Measurements from ENCODE around the gene MYO5C.

MYO5C gene

GRCh38 chr15:52208306-52208946, 87.2 kb downstream of the MYO5C start:
- Mint-ChIP-seq H3K4me1 (ENCODE audit: low read depth) (peaks cover 9% of the 10 kb centered on the region), H3K4me3 (no peak overlapping the region), H3K36me3 (ENCODE audit: low read depth) (no peaks in the 10 kb centered on the region), H3K27me3 (ENCODE audit: low read depth) (no peaks in the 10 kb centered on the region), H3K9me3 (no peaks in the 10 kb centered on the region), H3K27ac (no peak overlapping the region)
- peak; percentile 61 for DNase-seq (ENCODE audit: low spot score)

GRCh38 chr15:52207191-52207590, 88.4 kb downstream of the MYO5C start:
- Mint-ChIP-seq H3K36me3 (ENCODE audit: low read depth) (no peaks in the 10 kb centered on the region), H3K4me1 (ENCODE audit: low read depth) (peaks cover 8% of the 10 kb centered on the region), H3K27ac (no peak overlapping the region), H3K27me3 (ENCODE audit: low read depth) (no peaks in the 10 kb centered on the region), H3K4me3 (no peak overlapping the region), H3K9me3 (no peaks in the 10 kb centered on the region)
- no peak for DNase-seq (ENCODE audit: low spot score)

GRCh38 chr15:52206446-52206845, 89.2 kb downstream of the MYO5C start:
- Mint-ChIP-seq H3K4me1 (ENCODE audit: low read depth) (peaks cover 8% of the 10 kb centered on the region), H3K9me3 (no peaks in the 10 kb centered on the region), H3K4me3 (no peak overlapping the region), H3K27ac (no peak overlapping the region), H3K36me3 (ENCODE audit: low read depth) (no peaks in the 10 kb centered on the region), H3K27me3 (ENCODE audit: low read depth) (no peaks in the 10 kb centered on the region)
- DNase-seq (ENCODE audit: low spot score) = no peak

GRCh38 chr15:52204657-52205056, 90.9 kb downstream of the MYO5C start:
- Mint-ChIP-seq H3K36me3 (ENCODE audit: low read depth) (no peaks in the 10 kb centered on the region), H3K4me3 (no peak overlapping the region)

GRCh38 chr15:52200831-52201365, 94.7 kb downstream of the MYO5C start:
- no peaks in the 10 kb centered on the region for H3K36me3 Mint-ChIP-seq (ENCODE audit: low read depth)
- DNase-seq (ENCODE audit: low spot score) = no peak
- no peaks in the 10 kb centered on the region for H3K4me1 Mint-ChIP-seq (ENCODE audit: low read depth)
- H3K4me3 Mint-ChIP-seq = no peak overlapping the region
- no peak overlapping the region for H3K27ac Mint-ChIP-seq
- no peaks in the 10 kb centered on the region for H3K9me3 Mint-ChIP-seq
- peaks cover 6% of the 10 kb centered on the region for H3K27me3 Mint-ChIP-seq (ENCODE audit: low read depth)

More at GRCh38 chr15:52204657-52205056, 90.9 kb downstream of the MYO5C start:
- H3K27me3 Mint-ChIP-seq (ENCODE audit: low read depth) = peaks cover 6% of the 10 kb centered on the region
- peaks cover 8% of the 10 kb centered on the region for H3K4me1 Mint-ChIP-seq (ENCODE audit: low read depth)
- no peaks in the 10 kb centered on the region for H3K9me3 Mint-ChIP-seq
- no peak for DNase-seq (ENCODE audit: low spot score)
- no peak overlapping the region for H3K27ac Mint-ChIP-seq

- DNase-seq (ENCODE audit: low spot score) = no peak
These were observed 96.3 kb downstream of the MYO5C start for GRCh38 chr15:52199271-52199670.

GRCh38 chr15:52196891-52197290, 98.7 kb downstream of the MYO5C start:
- Mint-ChIP-seq H3K9me3 (no peaks in the 10 kb centered on the region), H3K4me3 (no peak overlapping the region)

More at GRCh38 chr15:52199271-52199670, 96.3 kb downstream of the MYO5C start:
- Mint-ChIP-seq H3K27me3 (ENCODE audit: low read depth) (peaks cover 6% of the 10 kb centered on the region), H3K4me1 (ENCODE audit: low read depth) (no peaks in the 10 kb centered on the region), H3K36me3 (ENCODE audit: low read depth) (no peaks in the 10 kb centered on the region), H3K27ac (no peak overlapping the region), H3K4me3 (no peak overlapping the region), H3K9me3 (no peaks in the 10 kb centered on the region)

GRCh38 chr15:52193791-52194190, 101.8 kb downstream of the MYO5C start:
- H3K27me3 Mint-ChIP-seq (ENCODE audit: low read depth) = peaks cover 2% of the 10 kb centered on the region
- H3K4me1 Mint-ChIP-seq (ENCODE audit: low read depth) = no peaks in the 10 kb centered on the region
- no peaks in the 10 kb centered on the region for H3K36me3 Mint-ChIP-seq (ENCODE audit: low read depth)
- H3K9me3 Mint-ChIP-seq = no peaks in the 10 kb centered on the region
- H3K27ac Mint-ChIP-seq = no peak overlapping the region
- H3K4me3 Mint-ChIP-seq = no peak overlapping the region
- no peak for DNase-seq (ENCODE audit: low spot score)

More at GRCh38 chr15:52196891-52197290, 98.7 kb downstream of the MYO5C start:
- DNase-seq (ENCODE audit: low spot score) = no peak
- Mint-ChIP-seq H3K27me3 (ENCODE audit: low read depth) (peaks cover 8% of the 10 kb centered on the region), H3K4me1 (ENCODE audit: low read depth) (no peaks in the 10 kb centered on the region), H3K27ac (no peak overlapping the region), H3K36me3 (ENCODE audit: low read depth) (no peaks in the 10 kb centered on the region)

- DNase-seq (ENCODE audit: low spot score) = no peak
- H3K27ac Mint-ChIP-seq = no peak overlapping the region
- H3K36me3 Mint-ChIP-seq (ENCODE audit: low read depth) = no peaks in the 10 kb centered on the region
- H3K9me3 Mint-ChIP-seq = no peaks in the 10 kb centered on the region
- H3K4me1 Mint-ChIP-seq (ENCODE audit: low read depth) = no peaks in the 10 kb centered on the region
- H3K27me3 Mint-ChIP-seq (ENCODE audit: low read depth) = peaks cover 2% of the 10 kb centered on the region
- no peak overlapping the region for H3K4me3 Mint-ChIP-seq
These were observed 102.3 kb downstream of the MYO5C start for GRCh38 chr15:52193321-52193720.

GRCh38 chr15:52191207-52191606, 104.4 kb downstream of the MYO5C start, which contains the start of gene GNB5:
TSS of gene GNB5 (minus strand) at chr15:52191392. CDS start at chr15:52184676, 6,716 bp downstream.
- Mint-ChIP-seq H3K4me3 (no peak within 1 kb of the TSS), H3K9me3 (no peaks in the 10 kb centered on the region), H3K4me1 (ENCODE audit: low read depth) (no peaks in the 10 kb centered on the region), H3K27ac (no peak within 1 kb of the TSS), H3K27me3 (ENCODE audit: low read depth) (peaks cover 2% of the 10 kb centered on the region), H3K36me3 (ENCODE audit: low read depth) (no peaks in the 10 kb centered on the region)
- DNase-seq (ENCODE audit: low spot score) = no peak

GRCh38 chr15:52186651-52187486, 108.7 kb downstream of the MYO5C start:
- H3K27ac Mint-ChIP-seq = no peak overlapping the region

GRCh38 chr15:52185151-52185561, 110.4 kb downstream of the MYO5C start:
- H3K4me1 Mint-ChIP-seq (ENCODE audit: low read depth) = peaks cover 12% of the 10 kb centered on the region
- H3K27me3 Mint-ChIP-seq (ENCODE audit: low read depth) = no peaks in the 10 kb centered on the region
- no peak overlapping the region for H3K27ac Mint-ChIP-seq
- H3K36me3 Mint-ChIP-seq (ENCODE audit: low read depth) = peaks cover 2% of the 10 kb centered on the region
- H3K9me3 Mint-ChIP-seq = no peaks in the 10 kb centered on the region
- no peak for DNase-seq (ENCODE audit: low spot score)
- H3K4me3 Mint-ChIP-seq = no peak overlapping the region

More at GRCh38 chr15:52186651-52187486, 108.7 kb downstream of the MYO5C start:
- Mint-ChIP-seq H3K4me3 (no peak overlapping the region), H3K27me3 (ENCODE audit: low read depth) (no peaks in the 10 kb centered on the region), H3K9me3 (no peaks in the 10 kb centered on the region), H3K4me1 (ENCODE audit: low read depth) (peaks cover 3% of the 10 kb centered on the region), H3K36me3 (ENCODE audit: low read depth) (peaks cover 2% of the 10 kb centered on the region)
- DNase-seq (ENCODE audit: low spot score) = no peak

GRCh38 chr15:52184721-52185120, 110.9 kb downstream of the MYO5C start:
- no peak for DNase-seq (ENCODE audit: low spot score)
- Mint-ChIP-seq H3K4me3 (no peak overlapping the region), H3K4me1 (ENCODE audit: low read depth) (peaks cover 13% of the 10 kb centered on the region), H3K27me3 (ENCODE audit: low read depth) (no peaks in the 10 kb centered on the region), H3K27ac (no peak overlapping the region), H3K36me3 (ENCODE audit: low read depth) (peaks cover 2% of the 10 kb centered on the region), H3K9me3 (no peaks in the 10 kb centered on the region)

- H3K36me3 Mint-ChIP-seq (ENCODE audit: low read depth) = peaks cover 2% of the 10 kb centered on the region
- no peak for DNase-seq (ENCODE audit: low spot score)
- no peaks in the 10 kb centered on the region for H3K27me3 Mint-ChIP-seq (ENCODE audit: low read depth)
- H3K27ac Mint-ChIP-seq = no peak overlapping the region
- H3K4me1 Mint-ChIP-seq (ENCODE audit: low read depth) = peaks cover 14% of the 10 kb centered on the region
- no peak overlapping the region for H3K4me3 Mint-ChIP-seq
- H3K9me3 Mint-ChIP-seq = no peaks in the 10 kb centered on the region
These were observed 111.9 kb downstream of the MYO5C start for GRCh38 chr15:52183562-52184173.
